HepG2 (cell line): ENCODE results near the gene AHSG. TPM values are rescaled to one million over a fixed set of nuclear protein-coding genes. Genes with fewer than 3 reads are reported as not detected.

Experiments
- polyA plus RNA-seq, 8 experiments: library from polyadenylated mRNA; depleted of rRNA in 3 of 8; stranded (reverse) in 7 of 8; unstranded in 1 of 8; fragments of >200 nt; fragmentation: Illumina TruSeq in 4 of 8; extraction: Trizol in 4 of 8; gene quantifications; 2 replicates each; pipeline versions ENCODE4 v1.2.1 to v1.2.3, GENCODE V29; 2011 to 2016; ENCODE audit warnings: low read depth in 4 of 8, missing spikeins in 1 of 8, mixed read lengths in 1 of 8; ENCODE audit not compliant: insufficient read depth in 1 of 8
- small RNA-seq, 3 experiments: library from RNA; depleted of rRNA; stranded (forward); fragments of <200 nt; gene quantifications; one replicate each; pipeline ENCODE3, GENCODE V24; 2012; ENCODE audit warnings: low read depth in 2 of 3, low replicate concordance in 1 of 3; ENCODE audit not compliant: insufficient read length in 3 of 3, insufficient read depth in 2 of 3
- total RNA-seq, 5 experiments: library from RNA; depleted of rRNA; stranded (reverse); fragments of >200 nt; fragmentation: Illumina TruSeq; extraction: Trizol; gene quantifications; 2 replicates each; pipeline ENCODE4 v1.2.3, GENCODE V29; 2016; ENCODE audit warnings: low read depth in 1 of 5

Gene AHSG
- total and polyA plus RNA-seq, 2 of the 13 experiments (the other 11 are each of a cell fraction or from before 2014, with no cell fraction given): 2,043 to 19,152 TPM

Small RNAs within 50 kb of the gene (small RNA-seq; reads per million reads assigned to genes)
- gene RF00017: 0 reads per million in 3 experiments

Other genes with a start within 250 kb of the AHSG start
- gene CRYGS, start 68.7 kb upstream of the AHSG start, total RNA-seq (2016; rRNA removed; fragmentation: Illumina TruSeq; extraction: Trizol): 0.22 and 2.1 TPM in 2 replicates
- 6.7 TPM in 2 replicates for gene CRYGS, start 68.7 kb upstream of the AHSG start, polyA plus RNA-seq (2011; rRNA removed)
- gene TBCCD1, start 45.7 kb upstream of the AHSG start, total RNA-seq (2016; rRNA removed; fragmentation: Illumina TruSeq; extraction: Trizol): 16.2 and 20.1 TPM in 2 replicates
- gene TBCCD1, start 45.7 kb upstream of the AHSG start, polyA plus RNA-seq (2011; rRNA removed): 12.4 and 13.6 TPM in 2 replicates
- 62.5 and 132 TPM in 2 replicates for gene DNAJB11, start 42.3 kb upstream of the AHSG start, total RNA-seq (2016; rRNA removed; fragmentation: Illumina TruSeq; extraction: Trizol)
- gene DNAJB11, start 42.3 kb upstream of the AHSG start, polyA plus RNA-seq (2011; rRNA removed): 33.1 and 41.0 TPM in 2 replicates
- gene FETUB, start 27.3 kb downstream of the AHSG start, total RNA-seq (2016; rRNA removed; fragmentation: Illumina TruSeq; extraction: Trizol): 1.3 and 2.1 TPM in 2 replicates
- 3.1 and 4.4 TPM in 2 replicates for gene FETUB, start 27.3 kb downstream of the AHSG start, polyA plus RNA-seq (2011; rRNA removed)
- gene HRG, start 53.0 kb downstream of the AHSG start, total RNA-seq (2016; rRNA removed; fragmentation: Illumina TruSeq; extraction: Trizol): 0.11 TPM in 1 of 2 replicates, not detected in the other
- gene HRG, start 53.0 kb downstream of the AHSG start, polyA plus RNA-seq (2011; rRNA removed): 0.09 and 0.12 TPM in 2 replicates
- 3.5 and 7.0 TPM in 2 replicates for gene KNG1, start 104.3 kb downstream of the AHSG start, total RNA-seq (2016; rRNA removed; fragmentation: Illumina TruSeq; extraction: Trizol)
- 6.5 and 8.1 TPM in 2 replicates for gene KNG1, start 104.3 kb downstream of the AHSG start, polyA plus RNA-seq (2011; rRNA removed)
- 446 and 480 TPM in 2 replicates for gene EIF4A2, start 170.5 kb downstream of the AHSG start, total RNA-seq (2016; rRNA removed; fragmentation: Illumina TruSeq; extraction: Trizol)
- 475 and 596 TPM in 2 replicates for gene EIF4A2, start 170.5 kb downstream of the AHSG start, polyA plus RNA-seq (2011; rRNA removed)
- 103 and 109 TPM in 2 replicates for gene RFC4, start 193.4 kb downstream of the AHSG start, total RNA-seq (2016; rRNA removed; fragmentation: Illumina TruSeq; extraction: Trizol)
- 15.1 and 18.5 TPM in 2 replicates for gene RFC4, start 193.4 kb downstream of the AHSG start, polyA plus RNA-seq (2011; rRNA removed)
- gene ADIPOQ, start 229.7 kb downstream of the AHSG start, total RNA-seq (2016; rRNA removed; fragmentation: Illumina TruSeq; extraction: Trizol): not detected in 2 replicates
- not detected in 2 replicates for gene ADIPOQ, start 229.7 kb downstream of the AHSG start, polyA plus RNA-seq (2011; rRNA removed)